Measurements from ENCODE around the gene MAGI3.

MAGI3 gene

DNA sequence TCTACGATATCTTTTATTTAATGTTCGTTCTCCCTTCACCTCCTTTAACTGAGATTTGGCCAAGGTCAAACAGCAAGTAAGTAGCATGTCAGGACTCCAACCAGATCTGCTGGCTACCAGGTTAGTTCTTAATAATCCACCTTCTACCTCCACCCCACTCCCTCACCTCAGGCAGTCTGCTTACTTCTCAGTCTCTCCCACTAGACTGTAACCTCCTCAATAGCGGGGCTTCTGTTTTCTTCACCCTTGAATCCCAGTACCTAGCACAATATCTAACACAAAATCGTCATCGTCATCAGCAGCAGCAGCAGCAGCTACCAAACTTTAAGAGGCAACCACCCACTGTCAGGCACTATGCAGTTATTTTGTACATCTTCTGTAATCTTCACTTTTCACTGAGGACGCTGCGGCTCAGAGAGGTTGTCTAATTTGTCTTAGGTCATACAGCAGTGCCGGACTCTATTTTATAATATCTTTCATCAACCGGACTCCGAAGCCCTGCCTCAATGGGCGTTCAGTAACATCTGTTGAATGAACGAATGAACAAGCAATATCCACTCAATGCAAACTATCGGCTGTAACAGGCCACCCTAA lies 859 bp upstream of the MAGI3 start:
- peaks cover 5% of the 10 kb centered on the region; the same call in 1 of the 2 replicates for H3K27me3 ChIP-seq (ENCODE audit: insufficient read depth, low read length)
- H3K27ac ChIP-seq (ENCODE audit: low read depth, low read length, poor library complexity, severe bottlenecking), result no peak overlapping the region
- H4K20me1 ChIP-seq (ENCODE audit: insufficient read depth, low read length), result no peaks in the 10 kb centered on the region
- peaks cover 11% of the 10 kb centered on the region for H3K4me1 ChIP-seq (ENCODE audit: insufficient read depth, low read length, severe bottlenecking)
- H3K9me2 ChIP-seq (ENCODE audit: low read depth, low read length), result no peaks in the 10 kb centered on the region
- no peaks in the 10 kb centered on the region for H3K36me3 ChIP-seq (ENCODE audit: insufficient read depth, low read length)
- H3F3A ChIP-seq (ENCODE audit: insufficient read depth, low read length), result no peaks in the 10 kb centered on the region
- peak overlapping the region; percentile 54 for H3K9ac ChIP-seq (ENCODE audit: low read length)
- no peaks in the 10 kb centered on the region for H3K79me2 ChIP-seq (ENCODE audit: insufficient read depth, low read length)
- TF ChIP-seq, protein P1, sequence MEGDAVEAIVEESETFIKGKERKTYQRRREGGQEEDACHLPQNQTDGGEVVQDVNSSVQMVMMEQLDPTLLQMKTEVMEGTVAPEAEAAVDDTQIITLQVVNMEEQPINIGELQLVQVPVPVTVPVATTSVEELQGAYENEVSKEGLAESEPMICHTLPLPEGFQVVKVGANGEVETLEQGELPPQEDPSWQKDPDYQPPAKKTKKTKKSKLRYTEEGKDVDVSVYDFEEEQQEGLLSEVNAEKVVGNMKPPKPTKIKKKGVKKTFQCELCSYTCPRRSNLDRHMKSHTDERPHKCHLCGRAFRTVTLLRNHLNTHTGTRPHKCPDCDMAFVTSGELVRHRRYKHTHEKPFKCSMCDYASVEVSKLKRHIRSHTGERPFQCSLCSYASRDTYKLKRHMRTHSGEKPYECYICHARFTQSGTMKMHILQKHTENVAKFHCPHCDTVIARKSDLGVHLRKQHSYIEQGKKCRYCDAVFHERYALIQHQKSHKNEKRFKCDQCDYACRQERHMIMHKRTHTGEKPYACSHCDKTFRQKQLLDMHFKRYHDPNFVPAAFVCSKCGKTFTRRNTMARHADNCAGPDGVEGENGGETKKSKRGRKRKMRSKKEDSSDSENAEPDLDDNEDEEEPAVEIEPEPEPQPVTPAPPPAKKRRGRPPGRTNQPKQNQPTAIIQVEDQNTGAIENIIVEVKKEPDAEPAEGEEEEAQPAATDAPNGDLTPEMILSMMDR (IDR thresholded peaks at IDR 0.05; ENCODE audit: low read length), result no peak
- no peak for TF ChIP-seq EZH2 (IDR thresholded peaks at IDR 0.05; ENCODE audit: borderline replicate concordance, low read length)
- peak overlapping the region; percentile 65; the same call in 1 of the 2 replicates for H2AFZ ChIP-seq (ENCODE audit: low read length)
- H3K4me2 ChIP-seq (ENCODE audit: low read length), result peak overlapping the region; percentile 92
- H3K9me3 ChIP-seq (ENCODE audit: low read length), result no peaks in the 10 kb centered on the region
- H3K4me3 ChIP-seq (ENCODE audit: low read depth, low read length, poor library complexity, severe bottlenecking), result peak overlapping the region; percentile 93

DNA sequence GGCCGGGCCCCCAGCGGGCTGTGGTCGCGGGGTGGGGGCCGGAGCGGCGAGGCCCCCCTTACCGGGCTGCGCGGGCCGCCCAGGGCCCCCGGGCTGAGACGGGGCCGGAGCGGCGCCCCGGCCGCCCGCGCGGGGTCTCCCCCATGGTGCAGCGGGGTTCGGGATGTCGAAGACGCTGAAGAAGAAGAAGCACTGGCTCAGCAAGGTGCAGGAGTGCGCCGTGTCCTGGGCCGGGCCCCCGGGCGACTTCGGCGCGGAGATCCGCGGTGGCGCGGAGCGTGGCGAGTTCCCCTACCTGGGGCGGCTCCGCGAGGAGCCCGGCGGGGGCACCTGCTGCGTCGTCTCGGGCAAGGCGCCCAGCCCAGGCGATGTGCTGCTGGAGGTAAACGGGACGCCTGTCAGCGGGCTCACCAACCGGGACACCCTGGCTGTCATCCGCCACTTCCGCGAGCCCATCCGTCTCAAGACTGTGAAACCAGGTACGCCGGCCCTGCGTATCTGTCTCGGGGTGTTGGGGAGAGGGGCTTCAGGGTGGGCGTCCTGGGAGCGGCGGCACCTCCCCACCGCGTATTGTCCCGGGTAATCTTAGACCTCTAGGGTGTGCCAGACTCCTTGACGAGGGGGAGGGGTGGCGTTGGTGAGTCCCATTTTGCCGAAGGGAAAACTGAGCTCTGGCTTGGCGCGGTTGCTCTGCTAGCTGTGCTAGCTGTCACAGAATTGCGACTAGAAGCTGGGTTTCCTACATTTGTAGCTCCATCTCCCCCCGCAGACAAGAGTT lies 745 bp downstream of the MAGI3 start:
- peak overlapping the region; percentile 92 for H3K4me2 ChIP-seq (ENCODE audit: low read length)
- TF ChIP-seq EZH2 (IDR thresholded peaks at IDR 0.05; ENCODE audit: borderline replicate concordance, low read length), result no peak
- TF ChIP-seq, protein P1 (IDR thresholded peaks at IDR 0.05; ENCODE audit: low read length), result no peak
- H3K4me3 ChIP-seq (ENCODE audit: low read depth, low read length, poor library complexity, severe bottlenecking), result peak overlapping the region; percentile 93
- peaks cover 5% of the 10 kb centered on the region; the same call in 1 of the 2 replicates for H3K27me3 ChIP-seq (ENCODE audit: insufficient read depth, low read length)
- H2AFZ ChIP-seq (ENCODE audit: low read length), result no peak overlapping the region
- no peaks in the 10 kb centered on the region for H3K36me3 ChIP-seq (ENCODE audit: insufficient read depth, low read length)
- H4K20me1 ChIP-seq (ENCODE audit: insufficient read depth, low read length), result no peaks in the 10 kb centered on the region
- no peaks in the 10 kb centered on the region for H3K79me2 ChIP-seq (ENCODE audit: insufficient read depth, low read length)
- H3K9me3 ChIP-seq (ENCODE audit: low read length), result no peaks in the 10 kb centered on the region
- H3K9ac ChIP-seq (ENCODE audit: low read length), result peak overlapping the region; percentile 73
- no peaks in the 10 kb centered on the region for H3K9me2 ChIP-seq (ENCODE audit: low read depth, low read length)
- peaks cover 11% of the 10 kb centered on the region for H3K4me1 ChIP-seq (ENCODE audit: insufficient read depth, low read length, severe bottlenecking)
- H3F3A ChIP-seq (ENCODE audit: insufficient read depth, low read length), result no peaks in the 10 kb centered on the region
- H3K27ac ChIP-seq (ENCODE audit: low read depth, low read length, poor library complexity, severe bottlenecking), result no peak overlapping the region

DNA sequence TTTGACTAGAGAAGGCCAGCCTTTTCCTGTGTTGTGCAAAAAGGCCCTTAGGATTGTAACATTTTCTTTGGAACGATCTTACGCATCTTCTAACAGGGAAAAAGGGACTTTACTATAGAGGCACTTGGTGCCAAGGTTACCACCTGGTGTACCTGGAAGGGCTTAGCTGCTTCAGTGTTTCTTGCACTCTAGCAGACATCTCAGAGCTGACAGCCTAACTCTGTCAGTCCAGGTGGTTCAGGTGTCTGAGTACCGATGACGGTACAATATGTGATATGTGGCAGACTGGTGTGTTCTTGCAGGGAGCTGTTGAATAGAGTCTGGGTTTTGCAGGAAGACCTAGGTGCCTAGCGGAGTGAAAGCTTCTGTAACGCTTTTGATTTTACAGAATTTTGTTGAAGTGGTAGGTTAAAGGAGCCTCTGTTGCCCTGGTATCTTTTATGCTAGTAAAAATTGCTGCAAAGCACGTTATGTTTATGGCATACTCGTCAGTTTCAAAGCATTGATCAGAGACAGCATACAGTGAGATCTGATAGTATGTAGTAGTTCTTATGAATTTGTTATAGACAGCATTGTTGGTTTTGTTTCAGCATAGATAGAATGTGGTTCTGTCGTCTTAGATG lies 1.4 kb downstream of the MAGI3 start:
- no peak overlapping the region for H3K27ac ChIP-seq (ENCODE audit: low read depth, low read length, poor library complexity, severe bottlenecking)

More for the DNA sequence above, 1.4 kb downstream of the MAGI3 start:
- H3K9ac ChIP-seq (ENCODE audit: low read length), result no peak overlapping the region; the same call in 1 of the 2 replicates
- no peaks in the 10 kb centered on the region for H3K79me2 ChIP-seq (ENCODE audit: insufficient read depth, low read length)
- H4K20me1 ChIP-seq (ENCODE audit: insufficient read depth, low read length), result no peaks in the 10 kb centered on the region
- H3K9me3 ChIP-seq (ENCODE audit: low read length), result no peaks in the 10 kb centered on the region
- peak overlapping the region; percentile 93 for H3K4me3 ChIP-seq (ENCODE audit: low read depth, low read length, poor library complexity, severe bottlenecking)
- peak overlapping the region; percentile 92 for H3K4me2 ChIP-seq (ENCODE audit: low read length)
- TF ChIP-seq EZH2 (IDR thresholded peaks at IDR 0.05; ENCODE audit: borderline replicate concordance, low read length), result no peak
- TF ChIP-seq, protein P1 (IDR thresholded peaks at IDR 0.05; ENCODE audit: low read length), result no peak
- H3K27me3 ChIP-seq (ENCODE audit: insufficient read depth, low read length), result peaks cover 5% of the 10 kb centered on the region; the same call in 1 of the 2 replicates
- no peak overlapping the region for H2AFZ ChIP-seq (ENCODE audit: low read length)
- H3K4me1 ChIP-seq (ENCODE audit: insufficient read depth, low read length, severe bottlenecking), result peaks cover 11% of the 10 kb centered on the region
- H3K9me2 ChIP-seq (ENCODE audit: low read depth, low read length), result no peaks in the 10 kb centered on the region
- no peaks in the 10 kb centered on the region for H3K36me3 ChIP-seq (ENCODE audit: insufficient read depth, low read length)
- H3F3A ChIP-seq (ENCODE audit: insufficient read depth, low read length), result no peaks in the 10 kb centered on the region

Measured in OCI-LY1 (cell line).